Nephron (organoid): ENCODE measurements around the gene ADARB2.

ENCODE experiments used
- H3K27ac Mint-ChIP-seq, 3 experiments: 2 replicates each; pipeline ENCODE4 v1.8.0; 2020; ENCODE audit warnings: mixed read lengths in 3 of 3, mild to moderate bottlenecking in 2 of 3, moderate library complexity in 1 of 3
- H3K27me3 Mint-ChIP-seq: 2 replicates; pipeline ENCODE4 v1.8.0; 2021; ENCODE audit warnings: low read depth, mild to moderate bottlenecking, moderate library complexity, mixed read lengths
- H3K36me3 Mint-ChIP-seq: 2 replicates; pipeline ENCODE4 v1.8.0; 2020; ENCODE audit warnings: low read depth, mixed read lengths
- H3K4me1 Mint-ChIP-seq: 2 replicates; pipeline ENCODE4 v1.8.0; 2020; ENCODE audit warnings: mixed read lengths
- H3K4me3 Mint-ChIP-seq, 3 experiments: 2 replicates each; pipeline ENCODE4 v1.8.0; 2020; ENCODE audit warnings: mild to moderate bottlenecking in 3 of 3, mixed read lengths in 3 of 3, moderate library complexity in 2 of 3
- H3K9me3 Mint-ChIP-seq: 2 replicates; pipeline ENCODE4 v1.8.0; 2020; ENCODE audit warnings: mixed read lengths
- CTCF ChIP-seq, 3 experiments: fragments of 200-600 bp; sonication (generic); IDR thresholded peaks; one replicate each; pipeline ENCODE4 v1.5.0; 2021; ENCODE audit warnings: antibody characterized with exemption in 3 of 3; ENCODE audit not compliant: unreplicated experiment in 3 of 3

Gene ADARB2

GRCh38 chr10:1376384-1376945, 360.9 kb downstream of the ADARB2 start:
- Mint-ChIP-seq H3K4me1 (peaks cover 35% of the 10 kb centered on the region), H3K27ac (no peak overlapping the region), H3K9me3 (peaks cover 2% of the 10 kb centered on the region), H3K27me3 (peaks cover 46% of the 10 kb centered on the region), H3K36me3 (no peaks in the 10 kb centered on the region), H3K4me3 (no peak overlapping the region)
- TF ChIP-seq CTCF (IDR thresholded peaks at IDR 0.05; ENCODE audit: unreplicated experiment in 3 of 3), result no peak

- peaks cover 2% of the 10 kb centered on the region for H3K9me3 Mint-ChIP-seq
- no peak overlapping the region for H3K27ac Mint-ChIP-seq
- peaks cover 33% of the 10 kb centered on the region for H3K4me1 Mint-ChIP-seq
- H3K36me3 Mint-ChIP-seq, result no peaks in the 10 kb centered on the region
- peaks cover 40% of the 10 kb centered on the region for H3K27me3 Mint-ChIP-seq
- H3K4me3 Mint-ChIP-seq, result no peak overlapping the region
- TF ChIP-seq CTCF (IDR thresholded peaks at IDR 0.05; ENCODE audit: unreplicated experiment in 3 of 3), result no peak
Observed at GRCh38 chr10:1375346-1376170, 361.8 kb downstream of the ADARB2 start.

- Mint-ChIP-seq H3K27ac (no peak overlapping the region), H3K4me3 (no peak overlapping the region), H3K9me3 (peaks cover 2% of the 10 kb centered on the region), H3K4me1 (peaks cover 25% of the 10 kb centered on the region), H3K36me3 (no peaks in the 10 kb centered on the region), H3K27me3 (peaks cover 39% of the 10 kb centered on the region)
- no peak for TF ChIP-seq CTCF (IDR thresholded peaks at IDR 0.05; ENCODE audit: unreplicated experiment in 3 of 3)
Observed at GRCh38 chr10:1374511-1375345, 362.6 kb downstream of the ADARB2 start.

GRCh38 chr10:1373287-1373686, 364.0 kb downstream of the ADARB2 start:
- Mint-ChIP-seq H3K9me3 (peaks cover 2% of the 10 kb centered on the region), H3K36me3 (no peaks in the 10 kb centered on the region), H3K27ac (no peak overlapping the region), H3K4me3 (no peak overlapping the region), H3K4me1 (peaks cover 12% of the 10 kb centered on the region), H3K27me3 (peaks cover 26% of the 10 kb centered on the region)
- no peak for TF ChIP-seq CTCF (IDR thresholded peaks at IDR 0.05; ENCODE audit: unreplicated experiment in 3 of 3)

- H3K9me3 Mint-ChIP-seq, result no peaks in the 10 kb centered on the region
- no peak overlapping the region for H3K4me3 Mint-ChIP-seq
- H3K27ac Mint-ChIP-seq, result no peak overlapping the region
- H3K36me3 Mint-ChIP-seq, result no peaks in the 10 kb centered on the region
- TF ChIP-seq CTCF (IDR thresholded peaks at IDR 0.05; ENCODE audit: unreplicated experiment in 3 of 3), result no peak
- peaks cover 16% of the 10 kb centered on the region for H3K27me3 Mint-ChIP-seq
- peaks cover 1% of the 10 kb centered on the region for H3K4me1 Mint-ChIP-seq
Observed at GRCh38 chr10:1372212-1372611, 365.1 kb downstream of the ADARB2 start.
